Measurements from ENCODE around the gene MUC2.

DNA sequence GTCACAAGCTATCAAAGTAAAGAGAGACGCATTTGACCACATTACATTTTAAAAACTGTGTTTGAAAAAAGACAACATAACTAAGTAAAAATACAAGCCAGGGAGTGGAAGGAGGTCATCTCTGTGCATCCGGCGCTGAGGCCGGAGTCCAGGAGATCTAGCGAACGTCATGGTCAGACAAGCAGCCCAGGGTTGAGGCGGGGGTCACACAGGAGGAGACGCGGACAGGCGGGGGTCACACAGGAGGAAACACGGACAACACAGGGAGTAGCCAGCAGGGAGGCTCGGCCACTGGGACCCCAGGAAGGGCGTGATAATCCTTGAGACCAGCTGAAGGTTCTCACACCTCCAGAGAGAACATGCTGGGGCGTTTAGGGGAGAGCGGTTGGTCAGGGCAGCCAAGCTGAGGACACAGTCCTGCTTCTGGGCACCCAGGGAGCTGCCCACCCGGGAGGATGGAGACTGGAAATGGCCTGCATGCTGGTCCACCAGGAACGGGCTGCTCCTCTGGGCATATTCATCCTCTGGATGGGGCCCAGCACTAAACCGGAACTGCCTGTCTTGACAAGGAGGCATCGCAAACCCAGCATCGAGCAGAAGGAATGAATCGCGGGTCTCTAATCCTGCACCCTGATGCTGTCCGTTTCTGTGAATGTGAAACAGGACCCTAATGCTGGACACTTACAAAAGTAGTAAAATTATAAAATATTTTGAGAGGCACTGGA lies 42.2 kb downstream of the MUC2 start:
- TF ChIP-seq, protein P1, sequence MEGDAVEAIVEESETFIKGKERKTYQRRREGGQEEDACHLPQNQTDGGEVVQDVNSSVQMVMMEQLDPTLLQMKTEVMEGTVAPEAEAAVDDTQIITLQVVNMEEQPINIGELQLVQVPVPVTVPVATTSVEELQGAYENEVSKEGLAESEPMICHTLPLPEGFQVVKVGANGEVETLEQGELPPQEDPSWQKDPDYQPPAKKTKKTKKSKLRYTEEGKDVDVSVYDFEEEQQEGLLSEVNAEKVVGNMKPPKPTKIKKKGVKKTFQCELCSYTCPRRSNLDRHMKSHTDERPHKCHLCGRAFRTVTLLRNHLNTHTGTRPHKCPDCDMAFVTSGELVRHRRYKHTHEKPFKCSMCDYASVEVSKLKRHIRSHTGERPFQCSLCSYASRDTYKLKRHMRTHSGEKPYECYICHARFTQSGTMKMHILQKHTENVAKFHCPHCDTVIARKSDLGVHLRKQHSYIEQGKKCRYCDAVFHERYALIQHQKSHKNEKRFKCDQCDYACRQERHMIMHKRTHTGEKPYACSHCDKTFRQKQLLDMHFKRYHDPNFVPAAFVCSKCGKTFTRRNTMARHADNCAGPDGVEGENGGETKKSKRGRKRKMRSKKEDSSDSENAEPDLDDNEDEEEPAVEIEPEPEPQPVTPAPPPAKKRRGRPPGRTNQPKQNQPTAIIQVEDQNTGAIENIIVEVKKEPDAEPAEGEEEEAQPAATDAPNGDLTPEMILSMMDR (IDR thresholded peaks at IDR 0.05; ENCODE audit: low read depth, low read length), result no peak
- no peak for TF ChIP-seq POLR2A (IDR thresholded peaks at IDR 0.05; ENCODE audit: extremely low read depth, insufficient read length)
